ENCODE data around the gene RNU6-9. TPM values are rescaled to one million over a fixed set of nuclear protein-coding genes. Genes with fewer than 3 reads are reported as not detected.
A peak's percentile ranks its signal among the peaks of the same experiment; 100 is the strongest.

RNU6-9 gene
- total RNA-seq, 4 donors from 2014 or later = not detected

DNA sequence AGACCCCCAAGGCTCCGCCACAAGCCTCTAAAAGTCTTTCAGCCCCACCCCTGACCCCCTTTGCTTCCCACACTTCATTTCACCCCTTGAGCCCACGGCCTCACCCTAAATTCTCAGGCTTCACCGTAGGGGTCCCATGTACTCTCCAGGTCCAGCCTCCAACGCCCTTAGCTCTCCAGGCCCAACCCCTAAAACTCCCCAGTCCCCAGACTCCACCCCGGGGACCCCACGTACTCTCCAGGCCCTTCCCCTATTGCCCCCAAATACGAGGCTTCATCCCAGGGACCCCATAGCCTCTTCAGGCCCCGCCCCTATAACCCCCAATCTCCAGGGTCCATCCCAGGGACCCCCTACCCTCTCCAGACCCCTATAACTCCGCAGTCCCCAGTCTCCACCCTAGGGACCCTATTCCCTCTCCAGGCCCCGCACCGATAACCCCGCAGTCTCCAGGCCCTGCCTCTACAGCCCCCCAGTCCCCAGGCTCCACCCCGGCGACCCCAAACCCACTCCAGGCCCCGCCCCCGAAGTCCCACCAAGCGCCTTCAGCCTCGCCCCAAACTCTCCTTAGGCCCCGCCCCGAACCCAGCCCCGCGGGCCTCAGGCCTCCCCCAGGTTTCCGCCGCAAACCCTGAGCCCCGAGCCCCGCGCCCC is 916 bp upstream of the RNU6-9 start:
- no peak for DNase-seq (ENCODE audit: low spot score in 2 of 2)
- TF ChIP-seq, protein P1, sequence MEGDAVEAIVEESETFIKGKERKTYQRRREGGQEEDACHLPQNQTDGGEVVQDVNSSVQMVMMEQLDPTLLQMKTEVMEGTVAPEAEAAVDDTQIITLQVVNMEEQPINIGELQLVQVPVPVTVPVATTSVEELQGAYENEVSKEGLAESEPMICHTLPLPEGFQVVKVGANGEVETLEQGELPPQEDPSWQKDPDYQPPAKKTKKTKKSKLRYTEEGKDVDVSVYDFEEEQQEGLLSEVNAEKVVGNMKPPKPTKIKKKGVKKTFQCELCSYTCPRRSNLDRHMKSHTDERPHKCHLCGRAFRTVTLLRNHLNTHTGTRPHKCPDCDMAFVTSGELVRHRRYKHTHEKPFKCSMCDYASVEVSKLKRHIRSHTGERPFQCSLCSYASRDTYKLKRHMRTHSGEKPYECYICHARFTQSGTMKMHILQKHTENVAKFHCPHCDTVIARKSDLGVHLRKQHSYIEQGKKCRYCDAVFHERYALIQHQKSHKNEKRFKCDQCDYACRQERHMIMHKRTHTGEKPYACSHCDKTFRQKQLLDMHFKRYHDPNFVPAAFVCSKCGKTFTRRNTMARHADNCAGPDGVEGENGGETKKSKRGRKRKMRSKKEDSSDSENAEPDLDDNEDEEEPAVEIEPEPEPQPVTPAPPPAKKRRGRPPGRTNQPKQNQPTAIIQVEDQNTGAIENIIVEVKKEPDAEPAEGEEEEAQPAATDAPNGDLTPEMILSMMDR (IDR thresholded peaks at IDR 0.05) = no peak
- no peak for TF ChIP-seq POLR2A (IDR thresholded peaks at IDR 0.05)
- intact Hi-C loops (cut with DNase I; ENCODE audit: low total_unique reads) = no loop called here
- WGBS, 2 donors = 4 to 6% methylated on average over 20 to 22 of the region's 27 CpGs
- peak overlapping the region; percentile 87 for H3K4me3 ChIP-seq (ENCODE audit: low read depth, poor library complexity, severe bottlenecking)

DNA sequence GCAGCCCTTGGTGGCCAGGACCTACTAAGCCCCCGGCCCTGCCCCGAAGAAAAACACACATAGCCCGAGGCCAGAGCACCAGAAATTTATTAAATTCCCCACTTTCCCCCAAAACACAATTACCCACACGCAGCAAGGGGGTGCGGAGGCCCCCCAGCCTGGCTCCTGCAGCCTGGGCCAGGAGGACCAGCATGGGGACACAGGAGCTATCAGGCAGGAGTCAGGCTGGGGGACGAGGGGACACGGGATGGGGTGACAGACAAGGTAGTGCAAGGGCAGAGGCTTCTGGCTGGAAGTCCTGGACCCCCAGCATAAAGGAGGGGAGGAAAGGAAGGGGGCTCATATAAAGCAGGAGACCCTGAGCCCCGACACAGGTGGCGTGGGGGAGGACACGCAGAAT is 3.1 kb downstream of the RNU6-9 start:
- no peak for TF ChIP-seq POLR2A (IDR thresholded peaks at IDR 0.05)
- TF ChIP-seq, protein P1 (IDR thresholded peaks at IDR 0.05) = no peak
- intact Hi-C loops (cut with DNase I; ENCODE audit: low total_unique reads) = no loop called here
- 94 to 95% methylated on average over 10 of the region's 10 CpGs for WGBS, 2 donors
- no peak overlapping the region for H3K4me3 ChIP-seq (ENCODE audit: low read depth, poor library complexity, severe bottlenecking)
- no peak for DNase-seq (ENCODE audit: low spot score in 2 of 2)

DNA sequence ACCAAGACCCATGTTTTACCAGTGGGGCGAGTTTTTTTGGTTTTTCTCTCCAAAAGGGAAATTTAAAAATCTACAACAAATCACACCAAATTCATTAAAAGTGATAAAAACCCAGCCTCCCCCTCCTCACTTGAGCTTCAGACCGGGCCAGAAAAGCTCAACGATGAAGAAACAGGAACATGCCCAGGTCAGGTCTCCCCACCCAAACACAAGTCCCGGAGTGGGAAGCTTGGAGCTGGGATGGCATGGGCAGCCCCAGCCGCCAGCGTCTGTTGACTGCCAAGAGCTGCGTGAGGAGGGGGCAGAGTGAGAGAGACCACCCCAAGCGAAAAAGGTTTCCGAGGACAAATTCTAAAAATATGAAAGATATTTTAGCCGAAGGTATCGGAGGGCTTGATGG is 3.7 kb downstream of the RNU6-9 start:
- no peak overlapping the region for H3K4me3 ChIP-seq (ENCODE audit: low read depth, poor library complexity, severe bottlenecking)
- intact Hi-C loops (cut with DNase I; ENCODE audit: low total_unique reads) = no loop called here
- DNase-seq (ENCODE audit: low spot score in 2 of 2) = no peak
- TF ChIP-seq, protein P1 (IDR thresholded peaks at IDR 0.05) = no peak
- TF ChIP-seq POLR2A (IDR thresholded peaks at IDR 0.05) = no peak
- 84 to 95% methylated on average over 11 of the region's 11 CpGs for WGBS, 2 donors

DNA sequence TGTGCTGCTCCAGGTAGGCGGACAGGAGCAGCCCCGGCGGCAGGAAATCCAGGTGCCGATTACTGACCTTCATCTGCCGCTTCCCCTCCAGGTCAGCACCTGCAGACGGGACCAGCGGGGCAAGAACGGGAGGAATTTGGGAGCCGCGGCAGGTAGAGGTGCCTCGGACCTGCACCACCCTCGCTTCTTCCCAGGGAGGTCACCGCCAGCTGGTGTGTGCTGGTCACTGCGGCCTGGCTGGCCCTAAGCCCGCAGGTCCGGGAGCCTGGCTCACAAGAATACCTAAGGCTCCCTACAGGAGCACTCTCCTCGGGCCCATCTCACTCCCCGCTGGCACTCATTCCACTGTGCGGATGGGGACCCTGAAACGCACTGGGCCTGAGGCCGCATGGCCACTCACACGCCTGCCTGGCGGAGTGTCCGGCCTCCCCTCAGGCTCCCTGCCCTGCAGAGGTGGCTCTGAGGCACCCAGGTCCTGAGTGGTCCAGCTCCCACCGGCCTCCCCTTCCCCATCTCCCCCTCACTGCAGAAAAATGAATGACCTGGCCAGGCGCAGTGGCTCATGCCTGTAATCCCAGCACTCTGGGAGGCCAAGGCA is 4.3 kb downstream of the RNU6-9 start:
- no peak overlapping the region for H3K4me3 ChIP-seq (ENCODE audit: low read depth, poor library complexity, severe bottlenecking)
- WGBS, 2 donors = 90 to 93% methylated on average over 21 of the region's 26 CpGs
- intact Hi-C loops (cut with DNase I; ENCODE audit: low total_unique reads) = no loop called here
- DNase-seq (ENCODE audit: low spot score in 2 of 2) = no peak
- TF ChIP-seq, protein P1 (IDR thresholded peaks at IDR 0.05) = no peak
- TF ChIP-seq POLR2A (IDR thresholded peaks at IDR 0.05) = no peak

DNA sequence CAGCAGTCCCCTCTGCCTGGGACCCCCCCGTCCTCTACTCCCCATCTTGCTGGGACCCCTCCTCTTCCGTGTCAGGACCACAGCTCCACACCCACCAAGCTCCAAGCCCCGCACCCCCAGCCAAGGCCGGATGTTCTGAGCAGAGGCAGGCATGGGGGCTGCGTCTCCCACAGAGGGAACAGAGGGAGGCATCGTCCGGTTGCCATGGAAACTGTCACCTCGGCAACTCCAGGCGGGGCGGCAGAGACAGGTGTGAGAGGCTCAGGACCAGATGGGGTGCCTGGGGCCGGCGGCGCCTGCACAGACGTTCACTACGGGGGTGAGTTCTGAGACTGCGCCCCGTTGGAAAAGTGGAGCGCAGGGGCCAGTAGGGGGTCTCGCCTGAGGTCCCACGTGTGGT is 5.4 kb downstream of the RNU6-9 start:
- 78 to 80% methylated on average over 20 of the region's 20 CpGs for WGBS, 2 donors
- no peak overlapping the region for H3K4me3 ChIP-seq (ENCODE audit: low read depth, poor library complexity, severe bottlenecking)
- intact Hi-C loops (cut with DNase I; ENCODE audit: low total_unique reads) = no loop called here
- DNase-seq (ENCODE audit: low spot score in 2 of 2) = no peak
- TF ChIP-seq, protein P1 (IDR thresholded peaks at IDR 0.05) = no peak
- no peak for TF ChIP-seq POLR2A (IDR thresholded peaks at IDR 0.05)
